IMR-90 (cell line): ENCODE measurements around the gene MTPN. TPM values are rescaled to one million over a fixed set of nuclear protein-coding genes. Genes with fewer than 3 reads are reported as not detected.

Experiments used
- ATAC-seq: fragments of 200-7000 bp; cut with Tn5 transposase; 2 replicates; pipeline ENCODE4 v1.9.1; 2020; ENCODE audit warnings: low read depth, mild to moderate bottlenecking, moderate library complexity
- BruUV-seq: library from RNA; stranded (reverse); fragments of 400-500 nt; replicated peaks from 2 replicates; lab custom pipeline; 2021; lab: Mats Ljungman, UMichigan
- CTCF ChIA-PET: fragments of 300-600 bp; formaldehyde crosslinking; extraction: SDS; loops from one replicate; lab custom pipeline; 2021; ENCODE audit warnings: antibody characterized with exemption; lab: Yijun Ruan, JAX
- POLR2A ChIA-PET: fragments of 300-600 bp; sonication (Branson Sonifier 250); formaldehyde crosslinking; loops from one replicate; lab custom pipeline; 2022; ENCODE audit warnings: antibody characterized with exemption; ENCODE audit not compliant: unreplicated experiment; lab: Charles Lee
- DNase-seq: peaks from one replicate; pipeline ENCODE4 v3.0.0; 2013
- H2AFZ ChIP-seq: replicated peaks from 2 replicates; pipeline ENCODE3; 2013; ENCODE audit warnings: low read length, mild to moderate bottlenecking; ENCODE audit not compliant: poor library complexity
- H2AK5ac ChIP-seq: 2 replicates; pipeline ENCODE4 v1.6.1; 2013; ENCODE audit warnings: low read depth, low read length, inconsistent platforms
- H2AK9ac ChIP-seq: replicated peaks from 2 replicates; pipeline ENCODE3; 2013; ENCODE audit warnings: mild to moderate bottlenecking, low read depth, low read length, moderate library complexity; ENCODE audit not compliant: poor library complexity
- H2BK120ac ChIP-seq: 2 replicates; pipeline ENCODE4 v1.6.1; 2013; ENCODE audit warnings: low read depth, low read length, inconsistent platforms
- H2BK15ac ChIP-seq: 3 replicates; pipeline ENCODE4 v1.6.1; 2013; ENCODE audit warnings: low read depth, low read length, inconsistent platforms
- H2BK20ac ChIP-seq: 2 replicates; pipeline ENCODE4 v1.6.1; 2013; ENCODE audit warnings: low read depth, mild to moderate bottlenecking, inconsistent platforms, low read length, moderate library complexity
- H2BK5ac ChIP-seq: 2 replicates; pipeline ENCODE4 v1.6.1; 2013; ENCODE audit warnings: mild to moderate bottlenecking, low read depth, low read length, inconsistent platforms; ENCODE audit not compliant: poor library complexity, severe bottlenecking
- H3K14ac ChIP-seq: replicated peaks from 2 replicates; pipeline ENCODE4 v1.6.1; 2013; ENCODE audit warnings: low read depth, low read length, inconsistent platforms
- H3K18ac ChIP-seq: 2 replicates; pipeline ENCODE4 v1.6.1; 2013; ENCODE audit warnings: low read depth, low read length, control low read depth
- H3K23ac ChIP-seq: 2 replicates; pipeline ENCODE4 v1.6.1; 2013; ENCODE audit warnings: low read depth, low read length, inconsistent platforms
- H3K27ac ChIP-seq: 2 replicates; pipeline ENCODE4 v1.5.1; 2013; ENCODE audit warnings: mild to moderate bottlenecking, control low read depth, low read length; ENCODE audit not compliant: insufficient read depth
- H3K27me3 ChIP-seq: 2 replicates; pipeline ENCODE4 v1.6.1; 2013; ENCODE audit warnings: low read length; ENCODE audit not compliant: control insufficient read depth, insufficient read depth
- H3K36me3 ChIP-seq: 2 replicates; pipeline ENCODE4 v1.6.1; 2013; ENCODE audit warnings: low read length, mixed read lengths; ENCODE audit not compliant: control insufficient read depth, insufficient read depth
- H3K4ac ChIP-seq: 2 replicates; pipeline ENCODE4 v1.6.1; 2013; ENCODE audit warnings: low read depth, low read length, inconsistent platforms
- H3K4me1 ChIP-seq: 2 replicates; pipeline ENCODE4 v1.6.1; 2013; ENCODE audit warnings: low read length, mixed read lengths; ENCODE audit not compliant: control insufficient read depth, insufficient read depth
- H3K4me2 ChIP-seq: 2 replicates; pipeline ENCODE4 v1.6.1; 2013; ENCODE audit warnings: low read depth, mild to moderate bottlenecking, control low read depth, low read length, moderate library complexity
- H3K4me3 ChIP-seq: 2 replicates; pipeline ENCODE4 v1.5.1; 2013; ENCODE audit warnings: low read depth, mild to moderate bottlenecking, control low read depth, low read length, moderate library complexity; ENCODE audit not compliant: insufficient read depth
- H3K56ac ChIP-seq: 2 replicates; pipeline ENCODE4 v1.6.1; 2013; ENCODE audit warnings: low read length, inconsistent platforms; ENCODE audit not compliant: insufficient read depth; ENCODE audit errors: extremely low read depth
- H3K79me1 ChIP-seq, 2 experiments: 2 replicates each; pipeline ENCODE4 v1.6.1; 2013; ENCODE audit warnings: low read length in 2 of 2, inconsistent platforms in 1 of 2, low read depth in 1 of 2
- H3K9ac ChIP-seq: 2 replicates; pipeline ENCODE4 v1.6.1; 2013; ENCODE audit warnings: low read depth, low read length, control low read depth
- H3K9me1 ChIP-seq: 2 replicates; pipeline ENCODE4 v1.6.1; 2013; ENCODE audit warnings: low read length, inconsistent platforms; ENCODE audit not compliant: insufficient read depth
- H3K9me3 ChIP-seq: 2 replicates; pipeline ENCODE4 v1.6.1; 2013; ENCODE audit warnings: low read length; ENCODE audit not compliant: control insufficient read depth, insufficient read depth
- H4K20me1 ChIP-seq: 2 replicates; pipeline ENCODE4 v1.6.1; 2013; ENCODE audit warnings: low read length, inconsistent platforms; ENCODE audit not compliant: insufficient read depth
- H4K5ac ChIP-seq: 2 replicates; pipeline ENCODE4 v1.6.1; 2013; ENCODE audit warnings: mild to moderate bottlenecking, low read depth, low read length, control low read depth
- H4K8ac ChIP-seq, 2 experiments: 2 replicates each; pipeline ENCODE4 v1.6.1; 2013; ENCODE audit warnings: low read depth in 2 of 2, low read length in 2 of 2, control low read depth in 1 of 2, inconsistent platforms in 1 of 2
- H4K91ac ChIP-seq: 2 replicates; pipeline ENCODE4 v1.6.1; 2013; ENCODE audit warnings: low read depth, low read length, inconsistent platforms; ENCODE audit not compliant: insufficient read depth
- BHLHE40 ChIP-seq: fragments of 150-350 bp; IDR thresholded peaks from 2 replicates; pipeline ENCODE4 v1.6.1; 2016; ENCODE audit warnings: mild to moderate bottlenecking, low read depth, low read length
- CEBPB ChIP-seq: IDR thresholded peaks from 2 replicates; pipeline ENCODE4 v1.6.1; 2012; ENCODE audit warnings: low read depth, low read length, improper control_type of control experiment
- CHD1 ChIP-seq: IDR thresholded peaks from 2 replicates; pipeline ENCODE4 v1.6.1; 2012; ENCODE audit warnings: low read depth, low read length, improper control_type of control experiment
- ELK1 ChIP-seq: fragments of 150-350 bp; IDR thresholded peaks from 2 replicates; pipeline ENCODE4 v1.6.1; 2016; ENCODE audit warnings: low read depth, mild to moderate bottlenecking, low read length, moderate library complexity, borderline replicate concordance
- FOS ChIP-seq: fragments of 150-350 bp; IDR thresholded peaks from 2 replicates; pipeline ENCODE4 v1.6.1; 2016; ENCODE audit warnings: low read depth, low read length
- MAFK ChIP-seq: IDR thresholded peaks from 2 replicates; pipeline ENCODE4 v1.6.1; 2012; ENCODE audit warnings: low read depth, low read length, improper control_type of control experiment
- MAZ ChIP-seq: IDR thresholded peaks from 2 replicates; pipeline ENCODE4 v1.6.1; 2012; ENCODE audit warnings: low read depth, mild to moderate bottlenecking, low read length, improper control_type of control experiment, moderate library complexity, borderline replicate concordance
- MXI1 ChIP-seq: IDR thresholded peaks from 2 replicates; pipeline ENCODE4 v1.6.1; 2012; ENCODE audit warnings: low read depth, mild to moderate bottlenecking, low read length, moderate library complexity, borderline replicate concordance
- NFE2L2 ChIP-seq: fragments of 150-350 bp; IDR thresholded peaks from 2 replicates; pipeline ENCODE4 v1.6.1; 2016; ENCODE audit warnings: low read depth, mild to moderate bottlenecking, low read length
- POLR2A ChIP-seq: IDR thresholded peaks from 2 replicates; pipeline ENCODE4 v1.6.1; 2012; ENCODE audit warnings: mild to moderate bottlenecking, low read depth, low read length
- RAD21 ChIP-seq: IDR thresholded peaks from 2 replicates; pipeline ENCODE4 v1.6.1; 2012; ENCODE audit warnings: low read length, improper control_type of control experiment
- RCOR1 ChIP-seq: IDR thresholded peaks from 2 replicates; pipeline ENCODE4 v1.6.1; 2012; ENCODE audit warnings: mild to moderate bottlenecking, low read length, improper control_type of control experiment; ENCODE audit not compliant: insufficient replicate concordance
- RFX5 ChIP-seq: IDR thresholded peaks from 2 replicates; pipeline ENCODE4 v1.8.0; 2012; ENCODE audit warnings: low read depth, mild to moderate bottlenecking, low read length, moderate library complexity
- SMC3 ChIP-seq: fragments of 150-350 bp; IDR thresholded peaks from 2 replicates; pipeline ENCODE4 v1.6.1; 2016; ENCODE audit warnings: low read depth, mild to moderate bottlenecking, antibody characterized with exemption, low read length, moderate library complexity
- USF2 ChIP-seq: fragments of 150-350 bp; IDR thresholded peaks from 2 replicates; pipeline ENCODE4 v1.6.1; 2017; ENCODE audit warnings: mild to moderate bottlenecking, antibody characterized with exemption, low read length, low read depth
- WGBS, 2 experiments: methylation state at CpG; one replicate each; pipeline versions ENCODE4 v1.1.5 to v1.1.7; 2013; ENCODE audit warnings: missing lambda C conversion rate in 2 of 2; ENCODE audit not compliant: insufficient read length in 1 of 2; ENCODE audit errors: extremely low coverage in 2 of 2; 5-methylcytosine and 5-hydroxymethylcytosine counted together
- dilution Hi-C: fragments of 300-500 bp; cut with HindIII; formaldehyde crosslinking; loops from one replicate; pipeline ENCODE4 v1.14.3; 2018; ENCODE audit warnings: low sequenced_read_pairs; ENCODE audit not compliant: unreplicated experiment
- in situ Hi-C: fragments of 300-500 bp; cut with MboI; formaldehyde crosslinking; loops from 3 replicates; pipeline ENCODE4 v1.14.3; 2019; ENCODE audit warnings: low sequenced_read_pairs, inconsistent platforms, mixed read lengths
- intact Hi-C: fragments of 100-400 bp; cut with micrococcal nuclease; formaldehyde crosslinking; loops from 2 replicates; pipeline ENCODE4 v1.10.0; 2022
- polyA plus RNA-seq, 3 experiments: library from polyadenylated mRNA; depleted of rRNA; stranded (reverse); fragments of >200 nt; gene quantifications; 2 replicates each; pipeline ENCODE4 v1.2.3, GENCODE V29; 2012; ENCODE audit warnings: low replicate concordance in 1 of 3
- total RNA-seq: library from RNA; depleted of rRNA; stranded (reverse); fragments of >200 nt; gene quantifications from 2 replicates; pipeline ENCODE4 v1.2.3, GENCODE V29; 2012

MTPN gene
- total and polyA plus RNA-seq, 2 of the 4 experiments (the other 2 are of a cell fraction): 58.8 to 94.4 TPM

- Histone ChIP-seq H3K79me1 (peaks cover 15 to 58% of the 10 kb centered on the region in 2 experiments), H3K4me1 (peaks cover 13% of the 10 kb centered on the region), H3K27me3 (no peaks in the 10 kb centered on the region), H4K91ac (no peak overlapping the region), H3K56ac (no peak overlapping the region), H2AFZ (no peak overlapping the region), H3K14ac (peak overlapping the region; percentile 20), H2BK15ac (no peak overlapping the region), H3K4me2 (no peak overlapping the region), H3K36me3 (no peaks in the 10 kb centered on the region; the same call in 1 of the 2 replicates), H2BK120ac (no peak overlapping the region), H3K9ac (no peak overlapping the region), H3K4ac (no peak overlapping the region), H4K20me1 (peaks cover 33% of the 10 kb centered on the region), H3K4me3 (no peak overlapping the region), H4K8ac (0 out of 4 replicates have a peak overlapping the region, but pooled peaks of 1 of the 2 experiments have one; percentile 10), H4K5ac (no peak overlapping the region), H3K27ac (no peak overlapping the region), H3K9me3 (no peaks in the 10 kb centered on the region), H2AK5ac (no peak overlapping the region), H3K18ac (peak overlapping the region; percentile 27; the same call in 1 of the 2 replicates), H2BK20ac (no peak overlapping the region), H2AK9ac (no peak overlapping the region), H2BK5ac (no peak overlapping the region), H3K9me1 (peaks cover 11% of the 10 kb centered on the region), H3K23ac (peak overlapping the region; percentile 4; the same call in 1 of the 2 replicates)
- ChIA-PET POLR2A (interaction anchor here (0.6 kb wide), 1 partner anchor 119 kb away, joined by 3 read pairs; no protein-coding TSS in a partner anchor), CTCF (no interaction called here)
- DNase-seq (peak; percentile 62), ATAC-seq (peak; percentile 63)
- dilution Hi-C loops: no loop called here
- in situ Hi-C loops: no loop called here
- BruUV-seq: no TSS peak
- 33% methylated on average over 2 of the region's 9 CpGs; no CpG with 5 or more reads in 1 of the 2 experiments for WGBS, 2 experiments
- intact Hi-C loops: no loop called here
- no peak for TF ChIP-seq ELK1
- TF ChIP-seq RAD21: no peak
- no peak for TF ChIP-seq POLR2A
- no peak for TF ChIP-seq CEBPB
- TF ChIP-seq MAZ: no peak
- no peak for TF ChIP-seq FOS
- no peak for TF ChIP-seq RCOR1
- TF ChIP-seq MAFK: no peak
- no peak for TF ChIP-seq NFE2L2
- TF ChIP-seq USF2: no peak
- no peak for TF ChIP-seq RFX5
- no peak for TF ChIP-seq SMC3
- TF ChIP-seq BHLHE40: no peak
- TF ChIP-seq CHD1: no peak
- no peak for TF ChIP-seq MXI1
Measured at GRCh38 chr7:135930565-135931461, 46.3 kb downstream of the MTPN start.
